Spleen (tissue), 7 donors: ENCODE data around the gene MYT1.

Experiments used
- POLR2A ChIP-seq, 3 donors: fragments of 450-650 bp; IDR thresholded peaks; one replicate each; pipeline ENCODE4 v1.5.1; 2017; ENCODE audit warnings: antibody characterized with exemption in 3 of 3, mild to moderate bottlenecking in 1 of 3
- TF ChIP-seq, protein P1 (sequence below), 11 experiments: fragments of 200-600 bp in 7 of 11; fragments of 450-650 bp in 4 of 11; sonication (generic) in 4 of 11; IDR thresholded peaks in 8 of 11; conservative IDR thresholded peaks in 3 of 11; 1 replicate in 7 of 11; 2 replicates in 4 of 11; pipeline versions ENCODE4 v1.4.0 to v1.8.0; 2016 to 2021; ENCODE audit warnings: antibody characterized with exemption in 11 of 11, inconsistent platforms in 4 of 11, mild to moderate bottlenecking in 1 of 11
- donor health status: DM: no; HTN: no; CAD: no; lungs with moderate emphysema.
- donor health status: DM: no; HTN: no; CAD: no.
- donor health status: DM: no; HTN: no; CAD: no.

DNA sequence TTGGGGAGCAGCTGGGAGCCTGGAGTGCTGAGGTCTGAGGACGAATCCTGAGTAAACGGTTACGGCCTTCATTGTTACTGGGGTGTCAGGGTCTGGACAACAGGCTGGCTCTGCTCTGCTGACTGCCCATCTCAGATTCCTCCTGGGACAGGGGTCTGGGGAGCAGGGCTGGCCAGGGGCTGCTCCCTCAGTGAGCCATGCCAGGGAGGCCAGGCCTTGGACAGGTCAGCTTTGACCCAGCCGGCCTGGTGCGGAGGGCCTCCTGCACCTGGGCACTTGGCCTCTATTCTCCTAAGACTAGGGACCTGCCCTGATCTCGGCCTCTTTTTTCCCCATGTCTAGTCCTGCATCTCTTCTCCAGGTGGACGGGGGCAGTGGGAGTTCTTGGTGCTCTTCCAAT is 44.9 kb downstream of the MYT1 start:
- TF ChIP-seq, protein P1, sequence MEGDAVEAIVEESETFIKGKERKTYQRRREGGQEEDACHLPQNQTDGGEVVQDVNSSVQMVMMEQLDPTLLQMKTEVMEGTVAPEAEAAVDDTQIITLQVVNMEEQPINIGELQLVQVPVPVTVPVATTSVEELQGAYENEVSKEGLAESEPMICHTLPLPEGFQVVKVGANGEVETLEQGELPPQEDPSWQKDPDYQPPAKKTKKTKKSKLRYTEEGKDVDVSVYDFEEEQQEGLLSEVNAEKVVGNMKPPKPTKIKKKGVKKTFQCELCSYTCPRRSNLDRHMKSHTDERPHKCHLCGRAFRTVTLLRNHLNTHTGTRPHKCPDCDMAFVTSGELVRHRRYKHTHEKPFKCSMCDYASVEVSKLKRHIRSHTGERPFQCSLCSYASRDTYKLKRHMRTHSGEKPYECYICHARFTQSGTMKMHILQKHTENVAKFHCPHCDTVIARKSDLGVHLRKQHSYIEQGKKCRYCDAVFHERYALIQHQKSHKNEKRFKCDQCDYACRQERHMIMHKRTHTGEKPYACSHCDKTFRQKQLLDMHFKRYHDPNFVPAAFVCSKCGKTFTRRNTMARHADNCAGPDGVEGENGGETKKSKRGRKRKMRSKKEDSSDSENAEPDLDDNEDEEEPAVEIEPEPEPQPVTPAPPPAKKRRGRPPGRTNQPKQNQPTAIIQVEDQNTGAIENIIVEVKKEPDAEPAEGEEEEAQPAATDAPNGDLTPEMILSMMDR (IDR thresholded peaks at IDR 0.05 in 8 of 11, conservative IDR thresholded peaks at IDR 0.05 in 3 of 11): no peak
- TF ChIP-seq POLR2A (IDR thresholded peaks at IDR 0.05): no peak
